Measurements from ENCODE around the gene SAV1.

- TF ChIP-seq CTCF (IDR thresholded peaks at IDR 0.05) = no peak
- no peak for TF ChIP-seq POLR2AphosphoS5 (IDR thresholded peaks at IDR 0.05)
These were observed 36.7 kb downstream of the SAV1 start for GRCh38 chr14:50631408-50631821.
